PC-9 (cell line): ENCODE data around the gene PRELID1. TPM values are rescaled to one million over a fixed set of nuclear protein-coding genes. Genes with fewer than 3 reads are reported as not detected.

Experiments used
- BruUV-seq: library from RNA; stranded (reverse); fragments of 400-500 nt; replicated peaks from 2 replicates; lab custom pipeline; 2021; lab: Mats Ljungman, UMichigan
- CTCF ChIA-PET: fragments of 300-600 bp; sonication (Branson Sonifier 250); formaldehyde crosslinking; loops from one replicate; lab custom pipeline; 2022; ENCODE audit warnings: antibody characterized with exemption; lab: Charles Lee
- POLR2A ChIA-PET: fragments of 300-600 bp; sonication (Branson Sonifier 250); formaldehyde crosslinking; loops from one replicate; lab custom pipeline; 2022; ENCODE audit warnings: antibody characterized with exemption; ENCODE audit not compliant: unreplicated experiment; lab: Charles Lee
- DNase-seq, 2 experiments: peaks; one replicate each; pipeline versions ENCODE4 v3.0.0 to v3.0.0-alpha.2; 2015 to 2022; ENCODE audit warnings: mixed read lengths in 1 of 2
- H2AFZ ChIP-seq: fragments of 200-600 bp; sonication (generic); 2 replicates; pipeline ENCODE4 v1.8.1; 2017; ENCODE audit warnings: antibody characterized with exemption
- H3F3A ChIP-seq: fragments of 200-600 bp; sonication (generic); 2 replicates; pipeline ENCODE4 v1.8.1; 2017; ENCODE audit warnings: antibody characterized with exemption, mild to moderate bottlenecking, low read depth; ENCODE audit not compliant: insufficient read depth
- H3K27ac ChIP-seq: fragments of 200-600 bp; sonication (generic); 2 replicates; pipeline ENCODE4 v1.6.1; 2016; ENCODE audit warnings: mixed run types
- H3K27me3 ChIP-seq: fragments of 200-600 bp; sonication (generic); 2 replicates; pipeline ENCODE4 v1.6.1; 2016; ENCODE audit warnings: low read depth, mixed run types; ENCODE audit not compliant: insufficient read depth
- H3K36me3 ChIP-seq: fragments of 200-600 bp; sonication (generic); 2 replicates; pipeline ENCODE4 v1.6.1; 2016; ENCODE audit warnings: low read depth, mixed run types
- H3K4me1 ChIP-seq: fragments of 200-600 bp; sonication (generic); replicated peaks from 2 replicates; pipeline ENCODE4 v1.6.1; 2016; ENCODE audit warnings: mixed run types; ENCODE audit not compliant: insufficient read depth
- H3K4me2 ChIP-seq: fragments of 200-600 bp; sonication (generic); 2 replicates; pipeline ENCODE4 v1.6.1; 2017; ENCODE audit warnings: mixed run types
- H3K4me3 ChIP-seq: fragments of 200-600 bp; sonication (generic); 2 replicates; pipeline ENCODE4 v1.6.1; 2016; ENCODE audit warnings: mixed run types
- H3K79me2 ChIP-seq: fragments of 200-600 bp; sonication (generic); 2 replicates; pipeline ENCODE4 v1.6.1; 2017; ENCODE audit warnings: low read depth, mixed run types
- H3K9me2 ChIP-seq: fragments of 200-600 bp; sonication (generic); 2 replicates; pipeline ENCODE4 v1.8.1; 2017; ENCODE audit warnings: mild to moderate bottlenecking; ENCODE audit not compliant: insufficient read depth
- H3K9me3 ChIP-seq: fragments of 200-600 bp; sonication (generic); 2 replicates; pipeline ENCODE4 v1.8.1; 2016; ENCODE audit warnings: low read depth; ENCODE audit not compliant: insufficient read depth
- H4K20me1 ChIP-seq: fragments of 200-600 bp; sonication (generic); 2 replicates; pipeline ENCODE4 v1.8.1; 2017; ENCODE audit not compliant: insufficient read depth
- CTCF ChIP-seq: fragments of 200-600 bp; sonication (generic); conservative IDR thresholded peaks from 2 replicates; pipeline ENCODE4 v1.6.1; 2017; ENCODE audit warnings: mixed run types, antibody characterized with exemption, mild to moderate bottlenecking, moderate library complexity
- EZH2 ChIP-seq: fragments of 200-600 bp; sonication (generic); IDR thresholded peaks from 2 replicates; pipeline ENCODE4 v1.8.0; 2017; ENCODE audit warnings: antibody characterized with exemption, low read depth
- intact Hi-C: fragments of 100-400 bp; cut with micrococcal nuclease; formaldehyde crosslinking; loops from one replicate; pipeline ENCODE4 v1.10.0; 2022; ENCODE audit not compliant: unreplicated experiment
- total RNA-seq: library from RNA; stranded (reverse); gene quantifications from 2 replicates; pipeline ENCODE4 v1.2.3, GENCODE V29; 2021

The PRELID1 gene
- total RNA-seq, 1 experiment from 2014 or later = 189 TPM

- TF ChIP-seq CTCF (peak; percentile 92), EZH2 (no peak)
- ChIA-PET CTCF (interaction anchor here (0.6 to 1.6 kb wide), 12 partner anchors 10 to 643 kb away, joined by 3 to 11 read pairs (median 3); partner anchors contain the start of genes GRK6, PDLIM7 and SLC34A1), POLR2A (interaction anchor here (0.5 to 1.1 kb wide), 3 partner anchors 116 to 210 kb away, joined by 4 to 16 read pairs (median 4); no protein-coding TSS in a partner anchor)
- no peak overlapping the region for H2AFZ ChIP-seq
- DNase-seq = peak; percentile 69 to 83
- no peaks in the 10 kb centered on the region for H3K9me2 ChIP-seq
- peaks cover 3% of the 10 kb centered on the region; the same call in 1 of the 2 replicates for H3K36me3 ChIP-seq
- H3K4me2 ChIP-seq = peak overlapping the region; percentile 1; the same call in 1 of the 2 replicates
- no peaks in the 10 kb centered on the region for H3K9me3 ChIP-seq
- peaks cover 42% of the 10 kb centered on the region; the same call in 1 of the 2 replicates for H3F3A ChIP-seq
- H4K20me1 ChIP-seq = peaks cover 16% of the 10 kb centered on the region
- intact Hi-C loops = no loop called here
- H3K79me2 ChIP-seq = peaks cover 16% of the 10 kb centered on the region
- no peak overlapping the region for H3K27ac ChIP-seq
- no peak overlapping the region for H3K4me3 ChIP-seq
- no TSS peak for BruUV-seq
- no peaks in the 10 kb centered on the region for H3K27me3 ChIP-seq
- H3K4me1 ChIP-seq = peaks cover 19% of the 10 kb centered on the region
Observed at GRCh38 chr5:177309351-177310191, 6.0 kb downstream of the PRELID1 start.

GRCh38 chr5:177310332-177310731 is 6.7 kb downstream of the PRELID1 start:
- peak in 1 of 2 experiments; percentile 25 for DNase-seq
- no peak overlapping the region for H3K27ac ChIP-seq
- no peaks in the 10 kb centered on the region for H3K9me3 ChIP-seq
- H4K20me1 ChIP-seq = peaks cover 9% of the 10 kb centered on the region
- no peak overlapping the region for H2AFZ ChIP-seq
- no peaks in the 10 kb centered on the region for H3K27me3 ChIP-seq
- H3F3A ChIP-seq = peaks cover 34% of the 10 kb centered on the region; the same call in 1 of the 2 replicates
- H3K36me3 ChIP-seq = peaks cover 3% of the 10 kb centered on the region; the same call in 1 of the 2 replicates
- peaks cover 11% of the 10 kb centered on the region; the same call in 1 of the 2 replicates for H3K4me1 ChIP-seq
- TF ChIP-seq EZH2 (no peak), CTCF (no peak)
- ChIA-PET POLR2A (interaction anchor here (1.1 kb wide), 1 partner anchor 115 kb away, joined by 4 read pairs; no protein-coding TSS in a partner anchor), CTCF (interaction anchor here (0.6 to 1.6 kb wide), 9 partner anchors 9 to 158 kb away, joined by 3 to 11 read pairs (median 3); partner anchors contain the start of genes GRK6 and SLC34A1)
- intact Hi-C loops = no loop called here
- H3K79me2 ChIP-seq = peaks cover 8% of the 10 kb centered on the region
- no peak overlapping the region for H3K4me3 ChIP-seq
- H3K9me2 ChIP-seq = no peaks in the 10 kb centered on the region
- peak overlapping the region; percentile 1; the same call in 1 of the 2 replicates for H3K4me2 ChIP-seq
- BruUV-seq = no TSS peak

- DNase-seq = no peak
- CTCF ChIA-PET = interaction anchor here (1.0 to 1.6 kb wide), 7 partner anchors 8 to 143 kb away, joined by 3 to 11 read pairs (median 3); partner anchors contain the start of genes GRK6 and SLC34A1
- POLR2A ChIA-PET = no interaction called here
- no peak for TF ChIP-seq EZH2
- no peak for TF ChIP-seq CTCF
- Histone ChIP-seq H3K27me3 (no peaks in the 10 kb centered on the region), H3K4me2 (peak overlapping the region; percentile 89), H3K9me2 (no peaks in the 10 kb centered on the region), H2AFZ (no peak overlapping the region), H3K9me3 (no peaks in the 10 kb centered on the region), H3K79me2 (peaks cover 3% of the 10 kb centered on the region; the same call in 1 of the 2 replicates), H3K36me3 (peaks cover 3% of the 10 kb centered on the region; the same call in 1 of the 2 replicates), H3F3A (peaks cover 29% of the 10 kb centered on the region; the same call in 1 of the 2 replicates), H3K27ac (no peak overlapping the region), H4K20me1 (peaks cover 9% of the 10 kb centered on the region; the same call in 1 of the 2 replicates), H3K4me1 (peaks cover 10% of the 10 kb centered on the region; the same call in 1 of the 2 replicates), H3K4me3 (peak overlapping the region; percentile 72; the same call in 1 of the 2 replicates)
- intact Hi-C loops = no loop called here
- BruUV-seq = no TSS peak
Observed at GRCh38 chr5:177310757-177311391, 7.3 kb downstream of the PRELID1 start.
